ENCODE results near the gene FAM200B.
A peak's percentile ranks its signal among the peaks of the same experiment; 100 is the strongest.

Gene FAM200B

GRCh38 chr4:15670576-15670975 is 11.1 kb upstream of the FAM200B start:
- FAIRE-seq (no peak), DNase-seq (ENCODE audit: insufficient read length) (no peak)
- TF ChIP-seq TAF1 (IDR thresholded peaks at IDR 0.05; ENCODE audit: borderline replicate concordance, low read depth, low read length) (no peak), POLR2AphosphoS5 (IDR thresholded peaks at IDR 0.05; ENCODE audit: low read depth, low read length) (no peak), POLR2A (IDR thresholded peaks at IDR 0.05; ENCODE audit: low read depth, low read length) (no peak)

DNA sequence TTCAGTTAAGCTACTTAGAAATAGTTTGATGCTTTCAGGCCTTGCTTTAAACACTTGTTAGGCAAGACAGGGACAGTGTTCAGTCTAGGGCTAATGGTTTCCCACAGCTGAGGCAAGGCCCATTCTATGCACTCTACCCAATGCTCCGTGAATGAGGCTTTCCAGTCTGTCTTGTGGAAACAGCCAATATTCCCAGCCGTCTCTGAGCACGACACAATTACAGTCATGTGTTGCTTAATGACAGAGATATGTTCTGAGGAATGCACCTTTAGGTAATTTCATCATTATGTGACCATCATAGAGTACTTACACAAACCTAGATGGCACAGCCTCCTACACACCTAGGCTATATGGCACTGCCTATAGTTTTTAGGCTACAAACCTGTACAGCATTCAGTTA is 9.5 kb upstream of the FAM200B start:
- FAIRE-seq (peak; percentile 33), DNase-seq (ENCODE audit: insufficient read length) (no peak)
- no peak for TF ChIP-seq TAF1 (IDR thresholded peaks at IDR 0.05; ENCODE audit: borderline replicate concordance, low read depth, low read length)
- no peak for TF ChIP-seq POLR2AphosphoS5 (IDR thresholded peaks at IDR 0.05; ENCODE audit: low read depth, low read length)
- no peak for TF ChIP-seq POLR2A (IDR thresholded peaks at IDR 0.05; ENCODE audit: low read depth, low read length)

DNA sequence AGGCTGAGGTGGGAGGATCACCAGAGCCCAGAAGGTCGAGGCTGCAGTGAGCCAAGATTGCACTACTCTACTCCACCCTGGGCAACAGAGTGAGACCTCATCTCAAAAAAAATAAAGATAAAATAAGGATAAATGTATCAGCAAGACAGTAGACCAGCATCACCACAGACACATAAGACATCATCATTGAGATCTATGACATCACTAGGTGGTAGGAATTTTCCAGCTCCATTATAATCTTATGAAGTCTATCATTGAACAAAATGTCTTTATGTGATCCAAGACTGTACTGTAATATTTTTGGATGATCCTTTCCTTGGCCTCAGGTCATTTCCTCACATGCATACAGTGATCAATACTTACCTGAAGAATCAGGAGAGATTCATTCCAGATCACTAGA is 8.3 kb upstream of the FAM200B start:
- FAIRE-seq (no peak), DNase-seq (ENCODE audit: insufficient read length) (no peak)
- TF ChIP-seq POLR2AphosphoS5 (IDR thresholded peaks at IDR 0.05; ENCODE audit: low read depth, low read length): no peak
- TF ChIP-seq POLR2A (IDR thresholded peaks at IDR 0.05; ENCODE audit: low read depth, low read length): no peak
- no peak for TF ChIP-seq TAF1 (IDR thresholded peaks at IDR 0.05; ENCODE audit: borderline replicate concordance, low read depth, low read length)

- no peak for TF ChIP-seq POLR2A (IDR thresholded peaks at IDR 0.05; ENCODE audit: low read depth, low read length)
- TF ChIP-seq POLR2AphosphoS5 (IDR thresholded peaks at IDR 0.05; ENCODE audit: low read depth, low read length): no peak
- no peak for TF ChIP-seq TAF1 (IDR thresholded peaks at IDR 0.05; ENCODE audit: borderline replicate concordance, low read depth, low read length)
- FAIRE-seq (no peak), DNase-seq (ENCODE audit: insufficient read length) (no peak)
These were observed 7.6 kb upstream of the FAM200B start for GRCh38 chr4:15674046-15674445.

DNA sequence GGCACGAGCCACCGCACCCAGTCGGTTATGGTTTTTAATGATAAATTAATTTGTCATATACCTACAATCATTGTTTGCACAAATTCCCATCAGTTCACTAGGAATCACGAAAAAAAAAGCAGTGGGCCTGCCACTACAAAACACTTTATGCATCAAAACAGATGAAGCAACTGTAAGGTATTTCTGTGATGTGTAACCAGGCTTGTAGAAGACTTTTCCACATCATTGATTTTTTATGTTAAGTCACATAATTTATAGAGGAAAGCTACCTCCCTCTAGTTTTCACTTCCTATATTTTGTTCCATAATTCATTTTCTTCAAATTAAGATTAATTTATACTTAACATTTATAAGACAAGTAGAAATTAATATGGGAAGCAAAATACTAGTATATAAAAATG is 6.7 kb upstream of the FAM200B start:
- TF ChIP-seq TAF1 (IDR thresholded peaks at IDR 0.05; ENCODE audit: borderline replicate concordance, low read depth, low read length) (no peak), POLR2AphosphoS5 (IDR thresholded peaks at IDR 0.05; ENCODE audit: low read depth, low read length) (no peak), POLR2A (IDR thresholded peaks at IDR 0.05; ENCODE audit: low read depth, low read length) (no peak)
- no peak for DNase-seq (ENCODE audit: insufficient read length)
- no peak for FAIRE-seq

DNA sequence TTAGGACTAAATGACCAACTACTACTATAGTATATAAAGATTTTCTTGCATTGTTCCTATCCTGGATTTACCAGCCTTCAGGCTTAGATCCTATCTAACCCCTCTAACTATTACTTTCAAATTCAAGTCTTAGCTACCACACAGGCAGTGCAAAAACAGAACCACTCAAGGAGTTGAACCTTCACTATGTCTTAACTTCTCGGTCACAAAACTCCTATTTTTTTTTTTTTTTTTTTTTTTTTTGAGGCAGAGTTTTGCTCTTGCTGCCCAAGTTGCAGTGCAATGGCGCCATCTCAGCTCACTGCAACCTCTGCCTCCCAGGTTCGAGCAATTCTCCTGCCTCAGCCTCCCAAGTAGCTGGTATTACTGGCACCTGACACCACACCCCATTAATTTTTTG is 6.3 kb upstream of the FAM200B start:
- DNase-seq (ENCODE audit: insufficient read length) (no peak), FAIRE-seq (no peak)
- TF ChIP-seq POLR2AphosphoS5 (IDR thresholded peaks at IDR 0.05; ENCODE audit: low read depth, low read length) (no peak), TAF1 (IDR thresholded peaks at IDR 0.05; ENCODE audit: borderline replicate concordance, low read depth, low read length) (no peak), POLR2A (IDR thresholded peaks at IDR 0.05; ENCODE audit: low read depth, low read length) (no peak)

- no peak for DNase-seq (ENCODE audit: insufficient read length)
These were observed 5.6 kb upstream of the FAM200B start for GRCh38 chr4:15676039-15676438.

DNA sequence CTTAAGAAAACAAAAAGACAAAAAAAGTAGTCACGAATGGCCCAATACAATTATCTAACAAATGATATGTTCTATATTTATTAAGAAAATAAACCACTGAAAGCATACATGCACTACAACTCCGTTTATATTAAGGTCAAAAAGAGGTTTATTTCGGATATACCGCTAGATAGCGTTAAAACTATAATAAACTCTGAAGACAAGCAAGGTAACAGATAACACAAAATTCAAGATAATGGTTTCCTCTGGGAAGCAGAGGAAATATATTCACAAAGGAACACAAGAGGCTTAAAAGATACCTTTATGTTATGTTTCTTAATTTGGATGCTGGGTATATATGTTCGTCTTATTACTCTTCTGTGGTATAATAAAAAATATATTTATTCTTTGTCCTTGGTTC is 4.7 kb upstream of the FAM200B start:
- DNase-seq (ENCODE audit: insufficient read length): no peak
- no peak for FAIRE-seq
- TF ChIP-seq POLR2AphosphoS5 (IDR thresholded peaks at IDR 0.05; ENCODE audit: low read depth, low read length): no peak
- no peak for TF ChIP-seq POLR2A (IDR thresholded peaks at IDR 0.05; ENCODE audit: low read depth, low read length)
- no peak for TF ChIP-seq TAF1 (IDR thresholded peaks at IDR 0.05; ENCODE audit: borderline replicate concordance, low read depth, low read length)

More at GRCh38 chr4:15676039-15676438, 5.6 kb upstream of the FAM200B start:
- no peak for TF ChIP-seq POLR2A (IDR thresholded peaks at IDR 0.05; ENCODE audit: low read depth, low read length)
- TF ChIP-seq TAF1 (IDR thresholded peaks at IDR 0.05; ENCODE audit: borderline replicate concordance, low read depth, low read length): no peak
- no peak for TF ChIP-seq POLR2AphosphoS5 (IDR thresholded peaks at IDR 0.05; ENCODE audit: low read depth, low read length)
- FAIRE-seq: no peak

DNA sequence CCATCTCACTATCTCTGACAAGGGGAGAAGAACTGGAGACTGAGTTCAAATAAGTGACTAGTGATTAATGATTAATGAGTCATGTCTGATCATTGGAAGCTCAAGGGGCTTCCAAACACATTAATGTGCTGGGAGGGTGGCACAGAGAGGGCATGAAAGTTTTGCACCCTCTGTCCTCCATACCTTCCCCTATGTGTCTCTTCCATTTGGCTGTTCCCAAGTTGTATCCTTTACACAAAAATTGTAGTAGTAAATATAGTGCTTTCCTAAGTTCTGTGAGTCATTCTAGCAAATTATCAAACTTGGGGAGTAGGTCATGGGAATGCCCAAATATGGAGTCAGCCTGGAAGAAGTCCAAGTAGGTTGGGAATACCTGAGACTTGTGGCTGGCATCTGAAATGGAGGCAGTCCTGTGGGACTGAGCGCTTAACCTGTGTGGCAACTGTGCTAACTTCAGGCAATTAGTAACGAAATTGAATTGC is 4.1 kb upstream of the FAM200B start:
- no peak for FAIRE-seq
- DNase-seq (ENCODE audit: insufficient read length): no peak
- TF ChIP-seq TAF1 (IDR thresholded peaks at IDR 0.05; ENCODE audit: borderline replicate concordance, low read depth, low read length): no peak
- TF ChIP-seq POLR2AphosphoS5 (IDR thresholded peaks at IDR 0.05; ENCODE audit: low read depth, low read length): no peak
- TF ChIP-seq POLR2A (IDR thresholded peaks at IDR 0.05; ENCODE audit: low read depth, low read length): no peak

GRCh38 chr4:15681067-15681371 is 608 bp upstream of the FAM200B start:
- DNase-seq (ENCODE audit: insufficient read length) (no peak), FAIRE-seq (no peak)
- TF ChIP-seq POLR2A (IDR thresholded peaks at IDR 0.05; ENCODE audit: low read depth, low read length) (no peak), TAF1 (IDR thresholded peaks at IDR 0.05; ENCODE audit: borderline replicate concordance, low read depth, low read length) (no peak), POLR2AphosphoS5 (IDR thresholded peaks at IDR 0.05; ENCODE audit: low read depth, low read length) (no peak)

DNA sequence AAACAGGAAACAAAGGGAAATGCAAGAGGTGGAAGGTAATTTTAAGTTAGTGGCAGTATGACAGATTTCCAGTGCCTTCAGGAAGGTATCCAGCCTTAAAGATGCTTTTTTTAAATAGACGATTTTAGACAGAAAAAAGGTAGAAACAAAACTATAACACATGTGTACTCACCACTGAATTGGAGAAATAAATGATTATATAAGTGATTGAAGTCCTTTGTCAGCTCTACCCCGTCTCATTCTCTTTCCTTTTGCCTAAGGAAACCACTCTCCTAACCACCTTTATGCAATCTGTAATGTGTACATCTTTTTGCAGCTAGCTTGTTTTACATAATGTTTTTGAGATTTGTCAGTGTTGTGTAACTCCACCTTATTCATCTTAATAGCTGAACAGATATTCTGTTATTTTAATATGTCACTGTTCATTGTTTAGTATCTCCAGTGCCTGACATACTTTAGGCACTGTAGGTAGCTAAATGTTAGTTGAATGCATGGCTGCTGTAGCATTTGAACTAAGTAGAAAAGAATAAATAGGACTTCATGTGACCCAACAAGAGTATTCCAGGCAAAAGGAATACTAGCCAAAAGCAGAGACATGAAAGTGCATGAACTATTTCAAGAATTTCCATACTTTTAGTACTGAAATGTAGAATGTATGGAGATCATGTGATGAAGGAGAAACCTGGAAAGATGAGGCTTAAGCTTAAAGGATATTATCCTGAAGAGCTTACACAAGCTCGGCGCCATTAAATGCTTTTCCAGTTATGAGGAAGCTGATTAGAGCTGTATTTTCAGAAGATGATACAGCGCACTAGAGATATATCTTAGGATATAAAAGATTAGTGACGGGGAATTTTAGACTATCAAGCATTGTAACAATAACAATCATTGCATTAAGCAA is 865 bp downstream of the FAM200B start:
- TF ChIP-seq POLR2A (IDR thresholded peaks at IDR 0.05; ENCODE audit: low read depth, low read length): no peak
- TF ChIP-seq TAF1 (IDR thresholded peaks at IDR 0.05; ENCODE audit: borderline replicate concordance, low read depth, low read length): no peak
- no peak for TF ChIP-seq POLR2AphosphoS5 (IDR thresholded peaks at IDR 0.05; ENCODE audit: low read depth, low read length)

GRCh38 chr4:15683143-15683495 is 1.5 kb downstream of the FAM200B start:
- DNase-seq (ENCODE audit: insufficient read length) (no peak), FAIRE-seq (no peak)
- TF ChIP-seq POLR2AphosphoS5 (IDR thresholded peaks at IDR 0.05; ENCODE audit: low read depth, low read length) (no peak), TAF1 (IDR thresholded peaks at IDR 0.05; ENCODE audit: borderline replicate concordance, low read depth, low read length) (no peak), POLR2A (IDR thresholded peaks at IDR 0.05; ENCODE audit: low read depth, low read length) (no peak)

More for the DNA sequence above, 865 bp downstream of the FAM200B start:
- no peak for FAIRE-seq
- no peak for DNase-seq (ENCODE audit: insufficient read length)

Measured in GM12892 (cell line).